Measurements from ENCODE around the gene FHOD3.
"Not testable (repeated sequence)": the region's sequence is repeated elsewhere in the genome, so short reads cannot be mapped to it uniquely, and the experiment has no call there.

Gene FHOD3

GRCh38 chr18:36762965-36763364, 465.5 kb downstream of the FHOD3 start:
- not testable (repeated sequence) for DNase-seq (ENCODE audit: low read depth in 2 of 3, low spot score in 2 of 3)

- no peak for DNase-seq (ENCODE audit: low read depth in 2 of 3, low spot score in 2 of 3)
Observed at GRCh38 chr18:36766836-36767235, 469.3 kb downstream of the FHOD3 start.

GRCh38 chr18:36769172-36769571, 471.7 kb downstream of the FHOD3 start:
- DNase-seq (ENCODE audit: low read depth in 2 of 3, low spot score in 2 of 3), result no peak

- no peak for DNase-seq (ENCODE audit: low read depth in 2 of 3, low spot score in 2 of 3)
Observed at GRCh38 chr18:36769611-36770314, 472.2 kb downstream of the FHOD3 start.

GRCh38 chr18:36770315-36770946, 472.9 kb downstream of the FHOD3 start:
- DNase-seq (ENCODE audit: low read depth in 2 of 3, low spot score in 2 of 3), result no peak

- DNase-seq (ENCODE audit: low read depth in 2 of 3, low spot score in 2 of 3), result no peak
Observed at GRCh38 chr18:36771245-36771644, 473.7 kb downstream of the FHOD3 start.

GRCh38 chr18:36772241-36772723, 474.8 kb downstream of the FHOD3 start:
- no peak for DNase-seq (ENCODE audit: low read depth in 2 of 3, low spot score in 2 of 3)

GRCh38 chr18:36775396-36775795, 477.9 kb downstream of the FHOD3 start:
- DNase-seq (ENCODE audit: low read depth in 2 of 3, low spot score in 2 of 3), result no peak

- no peak for DNase-seq (ENCODE audit: low read depth in 2 of 3, low spot score in 2 of 3)
Observed at GRCh38 chr18:36776650-36777049, 479.1 kb downstream of the FHOD3 start.

GRCh38 chr18:36777566-36777965, 480.1 kb downstream of the FHOD3 start:
- no peak for DNase-seq (ENCODE audit: low read depth in 2 of 3, low spot score in 2 of 3)

GRCh38 chr18:36780748-36781147, 483.2 kb downstream of the FHOD3 start:
- DNase-seq (ENCODE audit: low read depth in 2 of 3, low spot score in 2 of 3), result no peak

- no peak for DNase-seq (ENCODE audit: low read depth in 2 of 3, low spot score in 2 of 3)
Observed at GRCh38 chr18:36782710-36783109, 485.2 kb downstream of the FHOD3 start.

- DNase-seq (ENCODE audit: low read depth in 2 of 3, low spot score in 2 of 3), result no peak
Observed at GRCh38 chr18:36783792-36784191, 486.3 kb downstream of the FHOD3 start.

GRCh38 chr18:36786686-36787085, 489.2 kb downstream of the FHOD3 start:
- DNase-seq (ENCODE audit: low read depth in 2 of 3, low spot score in 2 of 3), result no peak

- no peak for DNase-seq (ENCODE audit: low read depth in 2 of 3, low spot score in 2 of 3)
Observed at GRCh38 chr18:36792634-36793283, 495.2 kb downstream of the FHOD3 start.

- no peak for DNase-seq (ENCODE audit: low read depth in 2 of 3, low spot score in 2 of 3)
Observed at GRCh38 chr18:36798738-36799473, 501.4 kb downstream of the FHOD3 start.

- no peak for DNase-seq (ENCODE audit: low read depth in 2 of 3, low spot score in 2 of 3)
Observed at GRCh38 chr18:36805105-36805504, 507.6 kb downstream of the FHOD3 start.

- no peak for DNase-seq (ENCODE audit: low read depth in 2 of 3, low spot score in 2 of 3)
Observed at GRCh38 chr18:36808681-36809080, 511.2 kb downstream of the FHOD3 start.

GRCh38 chr18:36809590-36810381, 512.3 kb downstream of the FHOD3 start:
- no peak for DNase-seq (ENCODE audit: low read depth in 2 of 3, low spot score in 2 of 3)

- no peak for DNase-seq (ENCODE audit: low read depth in 2 of 3, low spot score in 2 of 3)
Observed at GRCh38 chr18:36811430-36811829, 513.9 kb downstream of the FHOD3 start.

GRCh38 chr18:36811955-36812354, 514.4 kb downstream of the FHOD3 start:
- no peak for DNase-seq (ENCODE audit: low read depth in 2 of 3, low spot score in 2 of 3)
